ENCODE measurements around the gene FNBP1.

Gene FNBP1

GRCh38 chr9:130036099-130036498 lies 6.9 kb downstream of the FNBP1 start:
- no peak overlapping the region for H3K27ac ChIP-seq
- TF ChIP-seq CTCF (conservative IDR thresholded peaks at IDR 0.05) (no peak), ZFX (IDR thresholded peaks at IDR 0.05) (no peak)

DNA sequence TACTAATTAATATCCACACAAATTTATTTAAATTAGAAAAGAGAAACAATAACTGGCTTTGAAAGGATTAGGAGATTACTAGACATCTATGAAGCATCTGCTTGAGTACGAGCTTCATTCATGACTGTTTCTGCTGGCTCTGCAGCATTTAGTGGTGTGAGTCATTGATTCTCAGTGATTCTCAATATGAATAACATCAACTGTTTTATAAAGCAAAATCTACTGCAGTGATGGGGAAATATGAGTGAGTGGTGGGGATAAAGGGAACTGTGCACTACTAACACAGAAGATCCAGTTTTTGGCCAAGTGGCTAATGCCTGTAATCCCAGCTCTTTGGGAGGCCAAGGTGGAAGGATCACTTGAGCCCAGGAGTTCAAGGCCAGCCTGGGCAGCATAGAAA lies 8.4 kb downstream of the FNBP1 start:
- no peak overlapping the region for H3K27ac ChIP-seq

DNA sequence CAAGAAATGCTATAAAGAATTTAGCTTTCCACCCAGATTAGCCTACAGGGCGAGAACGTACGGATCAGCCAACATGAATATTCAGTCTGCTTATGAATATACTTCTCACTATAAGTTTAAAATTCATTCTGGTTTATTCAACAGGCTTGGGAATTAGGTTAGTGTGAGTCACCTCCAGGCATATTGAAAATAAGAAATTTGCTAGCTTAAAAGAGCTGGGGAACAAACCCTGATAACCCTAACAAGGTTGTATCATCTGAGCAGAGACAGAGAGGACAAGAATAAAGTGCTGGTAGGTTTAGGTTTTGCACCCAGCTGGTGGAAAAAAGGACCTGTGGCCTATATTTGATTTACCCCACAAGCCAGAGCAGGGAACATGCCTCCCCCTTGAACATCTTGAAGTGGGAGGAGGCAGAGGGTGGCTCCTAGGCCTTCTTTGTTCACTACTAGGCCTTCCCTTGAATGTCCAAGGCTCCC lies 12.3 kb downstream of the FNBP1 start:
- TF ChIP-seq ZFX (IDR thresholded peaks at IDR 0.05) = no peak
- no peak for TF ChIP-seq CTCF (conservative IDR thresholded peaks at IDR 0.05)
- H3K27ac ChIP-seq = no peak overlapping the region

More for the DNA sequence above, 8.4 kb downstream of the FNBP1 start:
- no peak for TF ChIP-seq CTCF (conservative IDR thresholded peaks at IDR 0.05)
- no peak for TF ChIP-seq ZFX (IDR thresholded peaks at IDR 0.05)

- H3K27ac ChIP-seq = no peak overlapping the region
Measured at GRCh38 chr9:130029223-130029973, 13.6 kb downstream of the FNBP1 start.

GRCh38 chr9:130028493-130029222 lies 14.3 kb downstream of the FNBP1 start:
- TF ChIP-seq ZFX (IDR thresholded peaks at IDR 0.05) = no peak
- TF ChIP-seq CTCF (conservative IDR thresholded peaks at IDR 0.05) = no peak
- no peak overlapping the region for H3K27ac ChIP-seq

More at GRCh38 chr9:130029223-130029973, 13.6 kb downstream of the FNBP1 start:
- TF ChIP-seq CTCF (conservative IDR thresholded peaks at IDR 0.05) = no peak
- TF ChIP-seq ZFX (IDR thresholded peaks at IDR 0.05) = no peak

DNA sequence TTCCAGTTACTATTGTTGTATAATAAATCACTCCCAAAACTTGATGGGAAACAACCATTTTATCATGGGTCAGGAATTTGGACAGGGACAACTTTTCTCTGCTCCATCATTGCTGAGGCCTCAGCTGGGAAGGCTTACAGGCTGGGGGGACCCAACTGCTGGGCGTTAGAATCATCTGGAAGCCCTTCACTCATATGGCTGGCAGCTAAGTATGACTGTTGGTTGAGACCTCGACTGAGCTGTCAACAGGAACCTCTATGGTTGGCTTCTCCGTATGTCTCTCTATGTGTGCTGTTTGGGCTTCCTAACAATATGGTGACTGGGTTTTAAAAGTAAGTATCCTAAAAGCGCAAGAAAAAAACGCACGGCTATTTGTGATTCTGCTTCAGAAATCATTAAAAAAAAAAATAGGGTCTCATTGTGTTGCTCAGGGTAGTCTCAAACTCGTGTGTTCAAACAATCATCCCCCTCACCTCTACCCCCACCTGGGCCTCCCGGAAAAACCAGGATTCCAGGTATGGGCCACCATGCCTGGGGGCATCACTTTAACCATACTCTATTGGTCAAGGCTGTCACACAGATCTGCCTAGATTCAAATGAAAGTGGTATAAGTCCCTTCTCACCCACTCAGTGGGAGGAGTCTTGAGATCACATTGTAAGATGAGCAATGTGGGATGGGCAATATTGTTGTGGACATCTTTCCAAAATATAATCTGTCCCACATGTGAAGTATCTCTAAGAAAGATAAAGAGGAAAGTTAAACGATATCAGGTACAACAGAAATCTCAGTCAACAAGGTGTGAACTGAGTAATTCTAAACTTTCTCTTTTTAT lies 15.2 kb downstream of the FNBP1 start:
- H3K27ac ChIP-seq = no peak overlapping the region
- TF ChIP-seq CTCF (conservative IDR thresholded peaks at IDR 0.05) = no peak
